DND-41 (cell line): ENCODE measurements around the gene NEXN.

Experiments used
- ATAC-seq: fragments of 200-7000 bp; cut with Tn5 transposase; 3 replicates; pipeline ENCODE4 v1.9.1; 2021; ENCODE audit warnings: low read depth; ENCODE audit not compliant: insufficient read depth
- DNase-seq: peaks from one replicate; pipeline ENCODE4 v3.0.0-alpha.2; 2020
- H2AFZ ChIP-seq: 2 replicates; pipeline ENCODE4 v1.6.0; 2012; ENCODE audit warnings: low read depth, low read length
- H3K27ac ChIP-seq: 2 replicates; pipeline ENCODE4 v1.5.1; 2012; ENCODE audit warnings: low read length, inconsistent platforms
- H3K27me3 ChIP-seq: fragments of 200-600 bp; sonication (generic); 2 replicates; pipeline ENCODE4 v1.6.0; 2012; ENCODE audit warnings: low read length, mild to moderate bottlenecking, inconsistent platforms; ENCODE audit not compliant: insufficient read depth, poor library complexity
- H3K36me3 ChIP-seq: 2 replicates; pipeline ENCODE4 v1.5.1; 2012; ENCODE audit warnings: low read length, inconsistent platforms; ENCODE audit not compliant: insufficient read depth
- H3K4me1 ChIP-seq: 2 replicates; pipeline ENCODE4 v1.5.1; 2012; ENCODE audit warnings: mild to moderate bottlenecking, low read length; ENCODE audit not compliant: insufficient read depth
- H3K4me2 ChIP-seq: 2 replicates; pipeline ENCODE4 v1.6.0; 2012; ENCODE audit warnings: mild to moderate bottlenecking, moderate library complexity, low read length, inconsistent platforms; ENCODE audit not compliant: insufficient read depth
- H3K4me3 ChIP-seq, 2 experiments: fragments of 200-600 bp in 1 of 2; shearing (Covaris generic) in 1 of 2; 2 replicates each; pipeline ENCODE4 v1.5.1; 2012 to 2016; ENCODE audit warnings: inconsistent platforms in 2 of 2, low read length in 2 of 2, mild to moderate bottlenecking in 2 of 2, low read depth in 1 of 2, moderate library complexity in 1 of 2
- H3K79me2 ChIP-seq: 2 replicates; pipeline ENCODE4 v1.6.0; 2012; ENCODE audit warnings: low read length, inconsistent platforms; ENCODE audit not compliant: insufficient read depth
- H3K9ac ChIP-seq: 2 replicates; pipeline ENCODE4 v1.6.0; 2012; ENCODE audit warnings: low read depth, mild to moderate bottlenecking, inconsistent platforms, low read length, moderate library complexity
- H3K9me3 ChIP-seq: 2 replicates; pipeline ENCODE4 v1.5.1; 2012; ENCODE audit warnings: low read length, moderate library complexity, mild to moderate bottlenecking, inconsistent platforms; ENCODE audit not compliant: insufficient read depth, severe bottlenecking
- H4K20me1 ChIP-seq: 2 replicates; pipeline ENCODE4 v1.6.0; 2012; ENCODE audit warnings: low read length; ENCODE audit not compliant: insufficient read depth
- EZH2 ChIP-seq: IDR thresholded peaks from 3 replicates; pipeline ENCODE4 v1.6.1; 2012; ENCODE audit warnings: borderline replicate concordance, low read depth, mild to moderate bottlenecking, moderate library complexity, low read length, inconsistent platforms; ENCODE audit not compliant: severe bottlenecking
- TF ChIP-seq, protein P1 (sequence below): IDR thresholded peaks from 2 replicates; pipeline ENCODE4 v1.5.1; 2012; ENCODE audit warnings: borderline replicate concordance, low read length, moderate library complexity, mild to moderate bottlenecking; ENCODE audit not compliant: poor library complexity, severe bottlenecking; ENCODE audit errors: extremely low read depth

Gene NEXN

DNA sequence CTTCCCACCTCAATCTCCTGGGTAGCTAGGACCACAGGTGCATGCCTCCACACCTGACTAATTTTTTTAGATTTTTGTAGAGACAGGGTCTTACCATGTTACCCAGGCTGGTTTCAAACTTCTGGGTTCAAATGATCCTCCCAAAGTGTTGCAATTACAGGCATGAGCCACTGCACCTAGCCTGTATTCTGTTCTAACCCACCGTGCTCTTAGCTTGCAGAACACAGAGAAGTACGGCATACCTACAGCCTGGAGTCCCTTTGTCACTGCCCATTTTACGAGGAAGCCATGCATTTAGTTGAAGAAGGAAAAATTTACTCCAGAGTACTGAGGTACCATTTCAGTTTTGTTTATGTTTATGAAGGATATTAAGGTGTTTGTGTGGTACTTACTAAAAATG is 29.7 kb upstream of the NEXN start:
- peaks cover 20% of the 10 kb centered on the region; the same call in 1 of the 2 replicates for H3K36me3 ChIP-seq
- H3K4me3 ChIP-seq: no peak overlapping the region
- no peak overlapping the region for H3K4me2 ChIP-seq
- no peaks in the 10 kb centered on the region for H4K20me1 ChIP-seq
- ATAC-seq (no peak), DNase-seq (no peak)
- H3K4me1 ChIP-seq: no peaks in the 10 kb centered on the region
- no peak overlapping the region for H3K9ac ChIP-seq
- TF ChIP-seq, protein P1, sequence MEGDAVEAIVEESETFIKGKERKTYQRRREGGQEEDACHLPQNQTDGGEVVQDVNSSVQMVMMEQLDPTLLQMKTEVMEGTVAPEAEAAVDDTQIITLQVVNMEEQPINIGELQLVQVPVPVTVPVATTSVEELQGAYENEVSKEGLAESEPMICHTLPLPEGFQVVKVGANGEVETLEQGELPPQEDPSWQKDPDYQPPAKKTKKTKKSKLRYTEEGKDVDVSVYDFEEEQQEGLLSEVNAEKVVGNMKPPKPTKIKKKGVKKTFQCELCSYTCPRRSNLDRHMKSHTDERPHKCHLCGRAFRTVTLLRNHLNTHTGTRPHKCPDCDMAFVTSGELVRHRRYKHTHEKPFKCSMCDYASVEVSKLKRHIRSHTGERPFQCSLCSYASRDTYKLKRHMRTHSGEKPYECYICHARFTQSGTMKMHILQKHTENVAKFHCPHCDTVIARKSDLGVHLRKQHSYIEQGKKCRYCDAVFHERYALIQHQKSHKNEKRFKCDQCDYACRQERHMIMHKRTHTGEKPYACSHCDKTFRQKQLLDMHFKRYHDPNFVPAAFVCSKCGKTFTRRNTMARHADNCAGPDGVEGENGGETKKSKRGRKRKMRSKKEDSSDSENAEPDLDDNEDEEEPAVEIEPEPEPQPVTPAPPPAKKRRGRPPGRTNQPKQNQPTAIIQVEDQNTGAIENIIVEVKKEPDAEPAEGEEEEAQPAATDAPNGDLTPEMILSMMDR: no peak
- TF ChIP-seq EZH2: no peak
- no peaks in the 10 kb centered on the region for H3K9me3 ChIP-seq
- H3K79me2 ChIP-seq: peaks cover 2% of the 10 kb centered on the region
- no peak overlapping the region for H2AFZ ChIP-seq
- H3K27me3 ChIP-seq: no peaks in the 10 kb centered on the region
- no peak overlapping the region for H3K27ac ChIP-seq

DNA sequence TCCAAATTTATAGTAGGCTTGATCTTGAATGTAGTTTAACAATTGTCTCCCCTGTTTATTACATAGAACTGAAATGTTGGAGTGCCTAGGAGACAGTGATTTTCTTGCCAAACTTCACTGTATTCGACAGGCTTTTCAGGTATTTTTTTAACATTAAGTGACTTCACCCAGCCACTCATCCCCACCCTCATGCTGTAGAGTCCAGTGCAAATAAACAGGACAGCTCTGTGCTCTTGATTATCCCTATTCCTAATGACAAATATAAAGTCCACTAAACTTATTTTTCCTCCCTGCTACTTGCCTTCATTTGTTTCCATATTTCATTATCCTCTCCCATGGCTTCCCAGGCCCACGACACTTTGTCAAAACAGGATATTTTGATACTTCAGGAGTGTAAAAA is 29.2 kb upstream of the NEXN start:
- Histone ChIP-seq H3K27ac (no peak overlapping the region), H3K4me3 (no peak overlapping the region), H3K9ac (no peak overlapping the region), H3K4me1 (no peaks in the 10 kb centered on the region), H3K27me3 (no peaks in the 10 kb centered on the region), H2AFZ (no peak overlapping the region), H4K20me1 (no peaks in the 10 kb centered on the region), H3K79me2 (peaks cover 2% of the 10 kb centered on the region), H3K9me3 (no peaks in the 10 kb centered on the region), H3K4me2 (no peak overlapping the region), H3K36me3 (peaks cover 21% of the 10 kb centered on the region; the same call in 1 of the 2 replicates)
- DNase-seq (no peak), ATAC-seq (no peak)
- no peak for TF ChIP-seq EZH2

DNA sequence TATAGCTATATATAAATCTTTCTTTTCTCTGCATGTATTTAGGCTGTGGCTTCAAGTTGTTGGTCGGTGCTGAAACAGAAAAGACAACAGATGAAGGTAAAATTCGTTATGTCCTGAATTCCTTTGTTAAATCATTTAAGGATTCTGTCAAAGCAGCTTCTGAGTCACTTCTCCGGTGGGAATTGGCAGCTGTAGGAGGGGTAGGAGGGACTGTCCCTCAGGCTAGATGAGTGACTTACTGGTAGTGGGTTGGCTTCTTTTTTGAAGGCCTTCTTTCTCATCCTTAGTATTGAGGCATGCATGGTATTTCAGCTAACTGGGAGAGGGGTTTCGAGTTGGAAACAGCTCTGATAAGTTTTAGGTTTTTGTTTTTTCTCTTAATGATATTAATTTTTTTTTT is 22.1 kb upstream of the NEXN start:
- Histone ChIP-seq H3K9ac (no peak overlapping the region), H3K4me3 (no peak overlapping the region), H3K27ac (no peak overlapping the region), H3K9me3 (no peaks in the 10 kb centered on the region), H4K20me1 (no peaks in the 10 kb centered on the region), H3K4me1 (no peaks in the 10 kb centered on the region), H3K36me3 (peaks cover 38% of the 10 kb centered on the region), H3K27me3 (no peaks in the 10 kb centered on the region), H3K4me2 (no peak overlapping the region), H2AFZ (no peak overlapping the region), H3K79me2 (no peaks in the 10 kb centered on the region)
- TF ChIP-seq EZH2: no peak
- TF ChIP-seq, protein P1: no peak
- ATAC-seq (no peak), DNase-seq (no peak)

DNA sequence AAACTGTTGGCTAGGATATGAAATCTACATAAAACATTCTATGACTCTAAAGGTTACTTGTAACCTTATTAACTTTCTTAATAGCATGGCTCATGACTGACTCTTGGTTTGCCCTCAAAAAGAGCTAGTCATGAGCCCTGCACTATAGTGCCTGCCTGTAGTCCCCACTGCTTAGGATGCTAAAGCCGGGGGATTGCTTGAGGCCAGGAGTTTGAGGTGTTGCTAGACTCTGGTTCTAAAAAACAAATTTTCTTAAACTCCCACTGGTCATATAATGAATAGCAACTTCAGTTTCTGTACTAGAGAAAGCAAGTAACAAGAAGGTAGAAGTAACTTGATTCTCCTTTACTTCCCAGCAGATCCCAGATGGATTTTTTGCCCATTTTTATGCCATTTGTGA is 15.8 kb upstream of the NEXN start:
- peaks cover 15% of the 10 kb centered on the region for H3K36me3 ChIP-seq
- TF ChIP-seq, protein P1: no peak
- no peak for TF ChIP-seq EZH2
- no peaks in the 10 kb centered on the region for H3K9me3 ChIP-seq
- H3K9ac ChIP-seq: no peak overlapping the region
- H4K20me1 ChIP-seq: no peaks in the 10 kb centered on the region
- DNase-seq (no peak), ATAC-seq (no peak)
- no peaks in the 10 kb centered on the region for H3K79me2 ChIP-seq
- H2AFZ ChIP-seq: no peak overlapping the region
- no peak overlapping the region for H3K4me3 ChIP-seq
- no peak overlapping the region for H3K27ac ChIP-seq
- H3K4me2 ChIP-seq: no peak overlapping the region
- no peaks in the 10 kb centered on the region for H3K27me3 ChIP-seq
- H3K4me1 ChIP-seq: no peaks in the 10 kb centered on the region
